A673 (cell line): ENCODE results near the gene PRDM4. TPM values are rescaled to one million over a fixed set of nuclear protein-coding genes. Genes with fewer than 3 reads are reported as not detected.

Experiments
- BruUV-seq: library from RNA; stranded (reverse); fragments of 400-500 nt; replicated peaks from 2 replicates; lab custom pipeline; 2021; lab: Mats Ljungman, UMichigan
- CTCF ChIA-PET: fragments of 300-600 bp; sonication (Branson Sonifier 250); formaldehyde crosslinking; loops from one replicate; lab custom pipeline; 2022; ENCODE audit warnings: antibody characterized with exemption; lab: Charles Lee
- POLR2A ChIA-PET: fragments of 300-600 bp; sonication (Branson Sonifier 250); formaldehyde crosslinking; loops from one replicate; lab custom pipeline; 2022; ENCODE audit warnings: antibody characterized with exemption; ENCODE audit not compliant: low non-redundant PET; lab: Charles Lee
- DNase-seq: peaks from one replicate; pipeline ENCODE4 v3.0.0-alpha.2; 2015; ENCODE audit warnings: low spot score
- H3K27ac ChIP-seq: fragments of 200-600 bp; sonication (generic); 2 replicates; pipeline ENCODE4 v1.5.1; 2016; ENCODE audit warnings: mixed run types, low read depth, mild to moderate bottlenecking, mixed read lengths, antibody characterized with exemption, low read length; ENCODE audit not compliant: poor library complexity, severe bottlenecking
- H3K27me3 ChIP-seq: fragments of 200-600 bp; sonication (generic); replicated peaks from 2 replicates; pipeline ENCODE4 v1.6.1; 2017; ENCODE audit warnings: mixed run types, low read depth, mild to moderate bottlenecking, mixed read lengths, antibody characterized with exemption, low read length; ENCODE audit not compliant: insufficient read depth, poor library complexity
- H3K36me3 ChIP-seq: fragments of 200-600 bp; sonication (generic); 2 replicates; pipeline ENCODE4 v1.6.1; 2016; ENCODE audit warnings: mixed run types, mild to moderate bottlenecking, mixed read lengths, antibody characterized with exemption, low read length; ENCODE audit not compliant: insufficient read depth, poor library complexity, severe bottlenecking
- H3K4me1 ChIP-seq: fragments of 200-600 bp; sonication (generic); 2 replicates; pipeline ENCODE4 v1.6.1; 2017; ENCODE audit warnings: mixed run types, mild to moderate bottlenecking, mixed read lengths, antibody characterized with exemption, low read length; ENCODE audit not compliant: insufficient read depth, poor library complexity, severe bottlenecking
- H3K4me3 ChIP-seq: fragments of 200-600 bp; sonication (generic); 2 replicates; pipeline ENCODE4 v1.5.1; 2016; ENCODE audit warnings: low read depth, mixed run types, mild to moderate bottlenecking, mixed read lengths, low read length; ENCODE audit not compliant: poor library complexity, severe bottlenecking
- H3K9me3 ChIP-seq: fragments of 200-600 bp; sonication (generic); 2 replicates; pipeline ENCODE4 v1.6.1; 2016; ENCODE audit warnings: mixed run types, low read depth, mild to moderate bottlenecking, mixed read lengths, antibody characterized with exemption, low read length; ENCODE audit not compliant: poor library complexity, severe bottlenecking
- EZH2 ChIP-seq: fragments of 200-600 bp; sonication (generic); IDR thresholded peaks from 2 replicates; pipeline ENCODE4 v1.6.1; 2017; ENCODE audit warnings: borderline replicate concordance, low read depth, mild to moderate bottlenecking, mixed read lengths, antibody characterized with exemption, low read length; ENCODE audit not compliant: poor library complexity, severe bottlenecking
- intact Hi-C: fragments of 100-400 bp; cut with micrococcal nuclease; formaldehyde crosslinking; loops from one replicate; pipeline ENCODE4 v1.10.0; 2022; ENCODE audit not compliant: unreplicated experiment
- total RNA-seq: library from RNA; stranded (reverse); gene quantifications from 2 replicates; pipeline ENCODE4 v1.2.3, GENCODE V29; 2021
- TF ChIP-seq, protein P1 (sequence below): fragments of 300-800, 200-600 bp; sonication (generic); conservative IDR thresholded peaks from 2 replicates; pipeline ENCODE4 v1.5.1; 2017; ENCODE audit warnings: low read depth, mild to moderate bottlenecking, antibody characterized with exemption, low read length, moderate library complexity, mixed read lengths

Gene PRDM4
- total RNA-seq, 1 experiment from 2014 or later, result 31.5 TPM

- POLR2A ChIA-PET, result no interaction called here
- Histone ChIP-seq H3K27ac (no peak overlapping the region), H3K27me3 (no peaks in the 10 kb centered on the region), H3K4me3 (no peak overlapping the region), H3K4me1 (no peaks in the 10 kb centered on the region), H3K36me3 (peaks cover 69% of the 10 kb centered on the region), H3K9me3 (no peaks in the 10 kb centered on the region)
- intact Hi-C loops, result no loop called here
- DNase-seq, result no peak
- CTCF ChIA-PET, result no interaction called here
- no TSS peak for BruUV-seq
- no peak for TF ChIP-seq EZH2
- TF ChIP-seq, protein P1, sequence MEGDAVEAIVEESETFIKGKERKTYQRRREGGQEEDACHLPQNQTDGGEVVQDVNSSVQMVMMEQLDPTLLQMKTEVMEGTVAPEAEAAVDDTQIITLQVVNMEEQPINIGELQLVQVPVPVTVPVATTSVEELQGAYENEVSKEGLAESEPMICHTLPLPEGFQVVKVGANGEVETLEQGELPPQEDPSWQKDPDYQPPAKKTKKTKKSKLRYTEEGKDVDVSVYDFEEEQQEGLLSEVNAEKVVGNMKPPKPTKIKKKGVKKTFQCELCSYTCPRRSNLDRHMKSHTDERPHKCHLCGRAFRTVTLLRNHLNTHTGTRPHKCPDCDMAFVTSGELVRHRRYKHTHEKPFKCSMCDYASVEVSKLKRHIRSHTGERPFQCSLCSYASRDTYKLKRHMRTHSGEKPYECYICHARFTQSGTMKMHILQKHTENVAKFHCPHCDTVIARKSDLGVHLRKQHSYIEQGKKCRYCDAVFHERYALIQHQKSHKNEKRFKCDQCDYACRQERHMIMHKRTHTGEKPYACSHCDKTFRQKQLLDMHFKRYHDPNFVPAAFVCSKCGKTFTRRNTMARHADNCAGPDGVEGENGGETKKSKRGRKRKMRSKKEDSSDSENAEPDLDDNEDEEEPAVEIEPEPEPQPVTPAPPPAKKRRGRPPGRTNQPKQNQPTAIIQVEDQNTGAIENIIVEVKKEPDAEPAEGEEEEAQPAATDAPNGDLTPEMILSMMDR, result no peak
Observed at GRCh38 chr12:107736914-107737313, 24.0 kb downstream of the PRDM4 start.

GRCh38 chr12:107735763-107736162, 25.2 kb downstream of the PRDM4 start:
- POLR2A ChIA-PET, result no interaction called here
- Histone ChIP-seq H3K4me1 (no peaks in the 10 kb centered on the region), H3K27me3 (no peaks in the 10 kb centered on the region), H3K36me3 (peaks cover 57% of the 10 kb centered on the region), H3K4me3 (no peak overlapping the region), H3K27ac (no peak overlapping the region), H3K9me3 (no peaks in the 10 kb centered on the region)
- TF ChIP-seq, protein P1, result no peak
- TF ChIP-seq EZH2, result no peak
- no TSS peak for BruUV-seq
- CTCF ChIA-PET, result no interaction called here
- intact Hi-C loops, result no loop called here
- DNase-seq, result no peak

- no peak for DNase-seq
- ChIA-PET POLR2A (no interaction called here), CTCF (no interaction called here)
- no peak overlapping the region for H3K27ac ChIP-seq
- TF ChIP-seq, protein P1, result no peak
- no peak for TF ChIP-seq EZH2
- peaks cover 41% of the 10 kb centered on the region for H3K36me3 ChIP-seq
- intact Hi-C loops, result no loop called here
- no peak overlapping the region for H3K4me3 ChIP-seq
- no peaks in the 10 kb centered on the region for H3K4me1 ChIP-seq
- BruUV-seq, result no TSS peak
- no peaks in the 10 kb centered on the region for H3K27me3 ChIP-seq
- no peaks in the 10 kb centered on the region for H3K9me3 ChIP-seq
Observed at GRCh38 chr12:107734139-107734538, 26.8 kb downstream of the PRDM4 start.
